ENCODE measurements around the gene ITGA8. TPM values are rescaled to one million over a fixed set of nuclear protein-coding genes. Genes with fewer than 3 reads are reported as not detected.

The ITGA8 gene
- total RNA-seq, 1 donor from 2014 or later = 0.13 TPM

- DNase-seq (ENCODE audit: low read depth) = no peak
- Histone ChIP-seq H3K4me3 (ENCODE audit: low read depth, low read length) (no peak overlapping the region), H3K36me3 (ENCODE audit: control insufficient read depth, insufficient read depth, low read length) (no peaks in the 10 kb centered on the region), H3K27me3 (ENCODE audit: control insufficient read depth, insufficient read depth, low read length) (no peaks in the 10 kb centered on the region)
- TF ChIP-seq CTCF (IDR thresholded peaks at IDR 0.05; ENCODE audit: insufficient read depth, low read length, poor library complexity, severe bottlenecking) = no peak
Measured at GRCh38 chr10:15486404-15486803, 233.3 kb downstream of the ITGA8 start.

- Histone ChIP-seq H3K4me3 (ENCODE audit: low read depth, low read length) (no peak overlapping the region), H3K27me3 (ENCODE audit: control insufficient read depth, insufficient read depth, low read length) (no peaks in the 10 kb centered on the region), H3K36me3 (ENCODE audit: control insufficient read depth, insufficient read depth, low read length) (no peaks in the 10 kb centered on the region)
- DNase-seq (ENCODE audit: low read depth) = no peak
- no peak for TF ChIP-seq CTCF (IDR thresholded peaks at IDR 0.05; ENCODE audit: insufficient read depth, low read length, poor library complexity, severe bottlenecking)
Measured at GRCh38 chr10:15485684-15486316, 233.9 kb downstream of the ITGA8 start.

GRCh38 chr10:15485027-15485426 lies 234.7 kb downstream of the ITGA8 start:
- TF ChIP-seq CTCF (IDR thresholded peaks at IDR 0.05; ENCODE audit: insufficient read depth, low read length, poor library complexity, severe bottlenecking) = no peak
- H3K27me3 ChIP-seq (ENCODE audit: control insufficient read depth, insufficient read depth, low read length) = no peaks in the 10 kb centered on the region
- no peaks in the 10 kb centered on the region for H3K36me3 ChIP-seq (ENCODE audit: control insufficient read depth, insufficient read depth, low read length)
- no peak for DNase-seq (ENCODE audit: low read depth)
- H3K4me3 ChIP-seq (ENCODE audit: low read depth, low read length) = no peak overlapping the region

GRCh38 chr10:15484128-15484527 lies 235.6 kb downstream of the ITGA8 start:
- DNase-seq (ENCODE audit: low read depth) = no peak
- Histone ChIP-seq H3K36me3 (ENCODE audit: control insufficient read depth, insufficient read depth, low read length) (no peaks in the 10 kb centered on the region), H3K27me3 (ENCODE audit: control insufficient read depth, insufficient read depth, low read length) (no peaks in the 10 kb centered on the region), H3K4me3 (ENCODE audit: low read depth, low read length) (no peak overlapping the region)
- TF ChIP-seq CTCF (IDR thresholded peaks at IDR 0.05; ENCODE audit: insufficient read depth, low read length, poor library complexity, severe bottlenecking) = no peak

- no peak overlapping the region for H3K4me3 ChIP-seq (ENCODE audit: low read depth, low read length)
- no peak for DNase-seq (ENCODE audit: low read depth)
- no peaks in the 10 kb centered on the region for H3K36me3 ChIP-seq (ENCODE audit: control insufficient read depth, insufficient read depth, low read length)
- no peak for TF ChIP-seq CTCF (IDR thresholded peaks at IDR 0.05; ENCODE audit: insufficient read depth, low read length, poor library complexity, severe bottlenecking)
- H3K27me3 ChIP-seq (ENCODE audit: control insufficient read depth, insufficient read depth, low read length) = no peaks in the 10 kb centered on the region
Measured at GRCh38 chr10:15483215-15484075, 236.3 kb downstream of the ITGA8 start.

Data from kidney epithelial cell (primary cell).